Adrenal gland (tissue), 5 donors: ENCODE data around the gene ATP6V1F.

Experiments used
- CTCF ChIP-seq, 6 experiments: fragments of 450-650 bp in 4 of 6; fragments of 200-600 bp in 2 of 6; sonication (generic) in 1 of 6; IDR thresholded peaks; 1 replicate in 5 of 6; 2 replicates in 1 of 6; pipeline versions ENCODE4 v1.5.1 to v1.8.0; 2016 to 2021; ENCODE audit warnings: antibody characterized with exemption in 6 of 6, mild to moderate bottlenecking in 2 of 6, moderate library complexity in 1 of 6
- POLR2A ChIP-seq, 2 donors: fragments of 450-650 bp; IDR thresholded peaks; one replicate each; pipeline ENCODE4 v1.6.1; 2017; ENCODE audit warnings: antibody characterized with exemption in 2 of 2, mild to moderate bottlenecking in 2 of 2, moderate library complexity in 1 of 2
- donor health status: DM: no; HTN: no; CAD: no.

- TF ChIP-seq CTCF (IDR thresholded peaks at IDR 0.05) (no peak), POLR2A (IDR thresholded peaks at IDR 0.05) (no peak)
These were observed 48.9 kb downstream of the ATP6V1F start for GRCh38 chr7:128911423-128912031.
